Measurements from ENCODE around the gene TBC1D24.

TBC1D24 gene

GRCh38 chr16:2513405-2514332 is 38.7 kb downstream of the TBC1D24 start, which contains the start of gene ATP6V0C:
ATP6V0C (plus strand) TSS chr16:2513952; CDS start chr16:2514104, 152 bp downstream.
- H3K27me3 ChIP-seq (ENCODE audit: low read length): no peaks in the 10 kb centered on the region
- H3K9me3 ChIP-seq (ENCODE audit: insufficient read depth, low read length): no peaks in the 10 kb centered on the region
- TF ChIP-seq CTCF (IDR thresholded peaks at IDR 0.05; ENCODE audit: insufficient read depth, low read length, poor library complexity, severe bottlenecking) (no peak), EZH2phosphoT487 (conservative IDR thresholded peaks at IDR 0.05; ENCODE audit: low read length) (no peak)
- H3K4me3 ChIP-seq (ENCODE audit: insufficient read depth, low read length, poor library complexity, severe bottlenecking): peak within 1 kb of the TSS; percentile 97
- peaks cover 48% of the 10 kb centered on the region for H3K79me2 ChIP-seq (ENCODE audit: insufficient read depth, low read length)
- 0 out of 2 replicates have a peak, but pooled peaks cover 3% of the 10 kb centered on the region for H3F3A ChIP-seq (ENCODE audit: insufficient read depth)
- H3K27ac ChIP-seq (ENCODE audit: low read depth, low read length): peak within 1 kb of the TSS; percentile 87
- no peaks in the 10 kb centered on the region for H3K36me3 ChIP-seq (ENCODE audit: low read length)
- peak within 1 kb of the TSS; percentile 95 for H3K9ac ChIP-seq (ENCODE audit: low read length)
- no peaks in the 10 kb centered on the region for H4K20me1 ChIP-seq (ENCODE audit: low read depth, low read length)
- H2AFZ ChIP-seq (ENCODE audit: low read depth, low read length, severe bottlenecking): peak within 1 kb of the TSS; percentile 82
- peak within 1 kb of the TSS; percentile 90 for H3K4me2 ChIP-seq (ENCODE audit: low read depth, low read length, poor library complexity, severe bottlenecking)
- no peaks in the 10 kb centered on the region for H3K9me2 ChIP-seq (replicated peaks; ENCODE audit: insufficient read depth, low read length)

GRCh38 chr16:2514333-2515179 is 39.6 kb downstream of the TBC1D24 start:
- TF ChIP-seq CTCF (IDR thresholded peaks at IDR 0.05; ENCODE audit: insufficient read depth, low read length, poor library complexity, severe bottlenecking) (no peak), EZH2phosphoT487 (conservative IDR thresholded peaks at IDR 0.05; ENCODE audit: low read length) (no peak)
- H3K4me3 ChIP-seq (ENCODE audit: insufficient read depth, low read length, poor library complexity, severe bottlenecking): peak overlapping the region; percentile 97
- H3K79me2 ChIP-seq (ENCODE audit: insufficient read depth, low read length): peaks cover 56% of the 10 kb centered on the region
- H3K36me3 ChIP-seq (ENCODE audit: low read length): no peaks in the 10 kb centered on the region
- no peaks in the 10 kb centered on the region for H4K20me1 ChIP-seq (ENCODE audit: low read depth, low read length)
- peak overlapping the region; percentile 87 for H3K27ac ChIP-seq (ENCODE audit: low read depth, low read length)
- no peak overlapping the region for H2AFZ ChIP-seq (ENCODE audit: low read depth, low read length, severe bottlenecking)
- 0 out of 2 replicates have a peak, but pooled peaks cover 3% of the 10 kb centered on the region for H3F3A ChIP-seq (ENCODE audit: insufficient read depth)
- H3K9me3 ChIP-seq (ENCODE audit: insufficient read depth, low read length): no peaks in the 10 kb centered on the region
- peak overlapping the region; percentile 95 for H3K9ac ChIP-seq (ENCODE audit: low read length)
- no peaks in the 10 kb centered on the region for H3K9me2 ChIP-seq (replicated peaks; ENCODE audit: insufficient read depth, low read length)
- no peaks in the 10 kb centered on the region for H3K27me3 ChIP-seq (ENCODE audit: low read length)
- peak overlapping the region; percentile 90 for H3K4me2 ChIP-seq (ENCODE audit: low read depth, low read length, poor library complexity, severe bottlenecking)

- Histone ChIP-seq H3K9ac (ENCODE audit: low read length) (peak overlapping the region; percentile 95), H2AFZ (ENCODE audit: low read depth, low read length, severe bottlenecking) (no peak overlapping the region), H3K9me2 (replicated peaks; ENCODE audit: insufficient read depth, low read length) (no peaks in the 10 kb centered on the region), H3K27me3 (ENCODE audit: low read length) (no peaks in the 10 kb centered on the region), H4K20me1 (ENCODE audit: low read depth, low read length) (no peaks in the 10 kb centered on the region), H3K9me3 (ENCODE audit: insufficient read depth, low read length) (no peaks in the 10 kb centered on the region), H3K79me2 (ENCODE audit: insufficient read depth, low read length) (peaks cover 57% of the 10 kb centered on the region), H3K4me2 (ENCODE audit: low read depth, low read length, poor library complexity, severe bottlenecking) (peak overlapping the region; percentile 90), H3K36me3 (ENCODE audit: low read length) (no peaks in the 10 kb centered on the region), H3F3A (ENCODE audit: insufficient read depth) (0 out of 2 replicates have a peak, but pooled peaks cover 3% of the 10 kb centered on the region), H3K4me3 (ENCODE audit: insufficient read depth, low read length, poor library complexity, severe bottlenecking) (peak overlapping the region; percentile 97), H3K27ac (ENCODE audit: low read depth, low read length) (peak overlapping the region; percentile 87)
- TF ChIP-seq CTCF (IDR thresholded peaks at IDR 0.05; ENCODE audit: insufficient read depth, low read length, poor library complexity, severe bottlenecking) (no peak), EZH2phosphoT487 (conservative IDR thresholded peaks at IDR 0.05; ENCODE audit: low read length) (no peak)
These were observed 40.4 kb downstream of the TBC1D24 start for GRCh38 chr16:2515180-2515851.

All from SU-DHL-6 (cell line).